HG02852 (cell line): ENCODE data around the gene SLC33A1.
"Not testable (repeated sequence)": the region's sequence is repeated elsewhere in the genome, so short reads cannot be mapped to it uniquely, and the experiment has no call there.

Experiments used
- ATAC-seq: cut with Tn5 transposase; IDR thresholded peaks from one replicate; pipeline ENCODE4 v1.9.1; 2021; ENCODE audit warnings: mild to moderate bottlenecking, moderate library complexity; ENCODE audit not compliant: unreplicated experiment

Gene SLC33A1

DNA sequence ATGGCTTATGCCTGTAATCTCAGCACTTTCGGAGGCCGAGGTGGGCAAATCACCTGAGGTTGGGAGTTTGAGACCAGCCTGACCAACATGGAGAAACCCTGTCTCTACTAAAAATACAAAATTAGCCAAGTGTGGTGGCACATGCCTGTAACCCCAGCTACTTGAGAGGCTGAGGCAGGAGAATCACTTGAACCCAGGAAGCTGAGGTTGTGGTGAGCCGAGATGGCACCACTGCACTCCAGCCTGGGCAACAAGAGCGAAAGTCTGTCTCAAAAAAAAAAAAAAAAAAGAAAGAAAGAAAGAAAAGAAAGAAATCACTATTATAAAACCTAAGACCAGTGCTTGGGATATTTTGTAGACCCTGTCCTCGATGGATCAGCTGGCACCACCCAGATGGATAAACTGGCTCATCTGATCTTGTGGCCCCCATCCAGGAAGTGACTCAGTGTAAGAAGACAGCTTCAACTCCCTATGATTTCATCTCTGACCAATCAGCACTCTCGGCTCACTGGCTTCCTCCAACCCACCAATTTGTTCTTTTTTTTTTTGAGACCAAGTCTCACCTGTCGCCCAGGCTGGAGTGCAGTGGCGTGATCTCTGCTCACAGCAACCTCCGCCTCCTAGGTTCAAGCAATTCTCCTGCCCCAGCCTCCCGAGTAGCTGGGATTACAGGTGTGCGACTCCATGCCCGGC, 8.2 kb upstream of the SLC33A1 start:
- not testable (repeated sequence) for ATAC-seq

DNA sequence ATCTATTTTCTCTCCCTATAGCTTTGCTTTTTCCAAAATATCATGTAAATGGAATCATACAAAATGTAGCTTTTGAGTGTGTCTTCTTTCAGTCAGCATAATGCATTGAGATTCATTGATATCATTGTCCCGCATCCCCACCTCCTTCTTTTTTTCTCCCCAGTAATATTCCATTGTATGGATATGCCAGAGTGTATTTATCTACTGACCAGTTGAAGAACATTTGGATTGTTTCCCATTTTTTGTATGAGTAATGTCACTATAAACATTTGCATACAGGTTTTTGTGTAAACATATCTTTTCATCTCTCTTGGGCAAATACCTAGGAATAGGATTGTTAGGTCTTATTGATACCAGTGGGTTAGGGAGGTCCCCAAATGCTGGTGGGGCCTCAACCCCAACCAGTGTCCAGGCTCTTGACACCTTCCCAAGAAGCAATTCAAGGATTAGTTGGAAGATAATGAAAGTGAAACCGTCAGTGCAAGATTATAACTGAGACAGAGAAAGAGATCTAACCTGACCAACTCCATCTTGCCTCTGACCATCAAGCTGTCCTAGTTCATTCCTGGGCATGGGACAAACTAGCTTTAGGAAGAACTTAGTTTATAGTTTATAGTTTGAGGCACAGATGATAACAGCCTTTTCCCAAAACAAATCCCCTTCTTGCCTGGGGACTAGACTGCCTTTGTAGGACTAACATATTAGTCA, 7.4 kb upstream of the SLC33A1 start:
- ATAC-seq = no peak

DNA sequence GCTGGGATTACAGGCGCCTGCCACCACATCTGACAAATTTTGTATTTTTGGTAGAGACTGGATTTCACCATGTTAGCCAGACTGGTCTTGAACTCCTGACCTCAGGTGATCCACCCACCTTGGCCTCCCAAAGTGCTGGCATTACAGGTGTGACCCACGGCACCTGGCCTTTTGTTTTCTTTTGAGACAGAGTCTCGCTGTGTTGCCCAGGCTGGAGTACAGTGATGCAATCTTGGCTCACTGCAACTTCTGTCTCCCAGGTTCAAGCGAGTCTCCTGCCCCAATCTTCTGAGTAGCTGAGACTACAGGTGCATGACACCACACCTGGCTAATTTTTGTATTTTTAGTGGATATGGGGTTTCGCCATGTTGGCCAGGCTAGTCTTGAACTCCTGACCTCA, 6.2 kb upstream of the SLC33A1 start:
- not testable (repeated sequence) for ATAC-seq

DNA sequence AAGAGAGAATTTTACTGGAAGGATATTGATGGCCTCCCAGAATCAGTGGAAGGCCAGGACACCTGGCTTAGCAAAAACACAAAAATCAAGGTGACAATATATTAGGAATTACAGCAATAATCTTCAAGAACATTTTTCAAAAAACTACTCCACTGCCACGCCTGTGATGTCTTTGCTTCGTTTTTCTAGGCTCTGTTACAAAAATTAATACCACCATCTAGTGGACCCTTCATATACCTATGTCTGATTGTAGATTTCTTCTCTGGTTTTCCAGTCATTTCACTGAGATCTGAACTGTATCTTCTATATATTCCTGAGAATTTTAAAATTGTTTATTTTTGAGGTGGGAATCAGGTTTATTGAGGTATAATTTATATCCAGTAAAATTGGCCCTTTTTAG, 5.6 kb upstream of the SLC33A1 start:
- peak; percentile 44 for ATAC-seq

DNA sequence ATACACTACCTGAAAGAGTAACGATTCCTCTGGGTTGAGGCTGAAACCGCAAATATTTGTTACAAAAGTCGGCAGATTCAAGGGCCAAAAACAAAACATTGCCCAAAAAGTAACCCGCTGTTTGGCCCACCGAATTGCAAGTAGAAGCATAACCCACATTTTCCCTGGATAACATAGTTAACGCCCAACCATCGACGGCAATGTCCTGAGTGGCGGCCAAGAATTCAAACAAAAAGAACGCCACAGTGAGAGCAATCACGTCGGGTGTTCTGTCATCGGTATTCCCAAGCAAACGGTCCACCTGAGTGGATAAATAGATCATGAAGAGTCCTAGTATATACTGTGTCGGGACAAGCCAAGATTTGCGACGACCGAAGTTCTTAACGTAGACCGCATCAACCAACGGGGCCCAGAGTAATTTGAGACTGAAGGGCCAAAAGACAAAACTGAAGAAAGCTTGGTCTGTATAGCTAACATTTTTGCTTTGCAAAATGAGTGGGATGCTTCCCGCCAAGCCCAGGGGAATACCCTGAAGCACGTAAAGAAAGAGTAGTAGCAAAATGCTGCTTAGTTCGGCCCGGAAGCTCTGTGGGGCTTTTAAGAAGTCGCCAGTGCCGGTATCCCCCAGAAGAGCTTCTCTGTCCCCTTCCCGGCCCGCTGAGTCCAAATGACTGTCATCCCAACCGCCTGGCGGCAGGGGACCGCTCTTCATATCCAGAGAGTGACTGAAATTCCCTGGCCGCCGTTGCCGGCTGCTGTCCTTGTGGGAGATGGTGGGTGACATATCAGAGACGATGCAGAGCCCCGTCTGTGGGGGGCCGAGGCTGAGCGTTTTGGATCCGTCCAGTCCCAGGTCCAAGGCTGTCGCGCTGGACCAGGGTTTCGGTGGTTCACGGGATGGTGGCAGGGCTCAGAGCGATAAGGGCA, 750 bp downstream of the SLC33A1 start:
- peak; percentile 6 for ATAC-seq

DNA sequence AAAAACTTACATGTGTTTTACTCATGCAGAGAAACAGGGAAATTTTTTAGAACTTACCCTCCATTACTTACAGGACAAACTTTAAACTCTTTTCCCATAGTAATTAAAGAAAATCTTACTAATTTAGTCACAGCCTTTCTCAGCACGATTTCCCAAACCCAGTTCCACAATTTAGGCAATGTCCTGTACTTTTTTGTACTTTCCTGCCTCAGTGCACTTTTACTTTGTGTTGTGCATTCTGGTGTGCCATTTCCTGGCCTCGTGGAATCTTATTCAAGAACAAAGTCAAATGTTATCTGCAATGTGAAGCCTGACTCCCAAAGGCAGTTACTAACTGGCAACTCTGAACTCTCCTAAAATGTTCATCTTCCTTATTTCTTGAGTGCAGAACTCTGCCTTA, 1.9 kb downstream of the SLC33A1 start:
- ATAC-seq = no peak

DNA sequence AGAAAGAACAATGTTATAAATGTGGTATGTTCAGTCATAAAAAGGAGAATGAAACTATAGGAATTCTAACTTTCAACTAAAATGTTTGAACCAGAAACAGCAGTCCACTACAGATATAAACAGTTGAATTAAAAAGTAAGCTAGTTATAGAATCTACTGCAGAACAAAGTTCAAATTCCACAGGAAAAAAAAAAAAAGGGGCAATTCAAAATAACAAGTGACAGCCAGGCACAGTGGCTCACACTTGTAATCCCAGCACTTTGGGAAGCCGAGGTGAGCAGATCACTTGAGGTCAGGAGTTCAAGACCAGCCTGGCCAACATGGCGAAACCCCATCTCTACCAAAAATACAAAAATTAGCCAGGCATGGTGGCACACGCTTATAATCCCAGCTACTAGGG, 4.8 kb downstream of the SLC33A1 start:
- not testable (repeated sequence) for ATAC-seq

DNA sequence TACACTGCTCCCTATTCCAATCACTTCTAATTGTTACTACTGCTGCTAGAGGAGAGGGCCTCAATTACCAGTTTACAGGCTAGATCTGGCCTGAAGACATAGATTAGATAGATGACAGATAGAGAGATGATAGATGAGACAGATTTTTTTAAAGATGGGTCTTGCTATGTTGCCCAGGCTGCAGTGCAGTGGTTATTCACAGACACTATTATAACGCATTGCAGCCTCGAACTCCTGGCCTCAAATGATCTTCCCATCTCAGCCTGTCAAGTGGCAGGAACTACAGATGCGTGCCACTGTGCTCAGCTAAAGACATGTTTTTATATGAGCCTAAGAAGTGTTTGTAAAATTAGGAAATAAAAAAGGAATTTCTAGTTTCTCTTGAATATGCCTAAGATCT, 6.2 kb downstream of the SLC33A1 start:
- no peak for ATAC-seq

DNA sequence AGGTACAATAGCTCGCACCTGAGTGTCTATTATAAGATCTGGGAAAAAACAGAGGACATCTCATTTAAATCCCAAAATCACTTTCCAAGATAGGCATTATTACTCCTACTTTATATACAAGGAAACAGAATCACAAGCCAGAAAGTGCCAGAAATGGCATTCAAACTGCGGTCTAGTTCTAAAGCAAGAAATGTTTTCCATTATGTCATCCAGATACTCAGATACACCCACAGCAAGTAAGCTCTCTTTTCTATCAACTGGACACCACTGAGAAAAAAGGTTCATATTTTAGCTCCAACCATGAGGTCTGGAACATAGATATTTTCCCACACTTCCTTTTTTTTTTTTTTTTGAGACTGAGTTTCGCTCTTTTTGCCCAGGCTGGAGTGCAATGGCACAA, 8.1 kb downstream of the SLC33A1 start:
- no peak for ATAC-seq

DNA sequence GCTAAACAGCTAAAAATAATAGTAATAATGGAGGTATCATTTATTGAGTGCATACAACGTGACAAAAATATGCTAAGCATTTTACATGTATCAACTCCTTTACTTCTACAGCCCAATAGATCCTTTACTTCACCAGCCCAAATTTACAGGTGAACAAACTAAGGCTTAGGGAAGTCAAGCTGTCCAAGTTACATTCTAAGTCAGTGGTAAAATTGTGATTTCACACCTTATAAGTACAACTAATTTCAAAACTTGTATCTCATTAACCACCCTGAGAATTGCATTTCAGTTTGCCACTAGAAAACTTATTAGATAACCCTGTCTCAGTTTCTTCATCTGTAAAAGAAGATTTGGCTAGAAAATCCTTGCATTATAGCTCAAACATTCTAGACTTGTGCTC, 10.7 kb downstream of the SLC33A1 start:
- no peak for ATAC-seq

DNA sequence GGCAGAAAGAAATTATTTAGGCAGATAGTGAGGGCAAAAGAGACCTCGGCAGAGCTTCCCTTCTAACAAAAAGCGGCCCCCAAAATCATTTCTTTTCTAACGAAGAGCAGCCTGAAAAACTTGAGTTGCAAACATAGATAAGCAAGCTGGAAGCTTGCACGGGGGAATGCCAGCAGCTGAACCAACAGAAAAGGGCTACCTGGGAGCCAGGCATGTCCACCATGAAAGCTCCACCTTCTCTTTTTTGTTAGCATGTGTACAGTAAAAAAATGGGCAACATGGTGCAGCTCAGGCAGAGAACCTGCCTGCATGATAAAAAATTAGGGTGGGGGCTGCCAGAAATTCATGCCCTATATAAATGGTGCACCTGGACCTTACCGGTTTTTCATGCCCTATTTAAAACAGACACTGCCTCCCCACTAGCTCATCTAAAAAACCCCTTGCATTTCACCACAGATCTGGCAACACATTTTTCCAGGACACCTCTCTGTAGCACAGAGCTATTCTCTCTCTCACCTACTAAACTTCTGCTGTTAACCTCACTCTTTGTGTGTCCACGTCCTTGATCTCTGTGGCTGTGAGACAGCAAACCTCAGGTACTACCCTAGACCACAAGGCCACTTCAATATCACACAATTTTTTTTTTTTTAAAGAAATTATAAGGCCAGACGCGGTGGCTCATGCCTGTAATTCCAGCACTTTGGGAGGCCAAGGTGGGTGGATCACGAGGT, 18.7 kb downstream of the SLC33A1 start:
- ATAC-seq = no peak

DNA sequence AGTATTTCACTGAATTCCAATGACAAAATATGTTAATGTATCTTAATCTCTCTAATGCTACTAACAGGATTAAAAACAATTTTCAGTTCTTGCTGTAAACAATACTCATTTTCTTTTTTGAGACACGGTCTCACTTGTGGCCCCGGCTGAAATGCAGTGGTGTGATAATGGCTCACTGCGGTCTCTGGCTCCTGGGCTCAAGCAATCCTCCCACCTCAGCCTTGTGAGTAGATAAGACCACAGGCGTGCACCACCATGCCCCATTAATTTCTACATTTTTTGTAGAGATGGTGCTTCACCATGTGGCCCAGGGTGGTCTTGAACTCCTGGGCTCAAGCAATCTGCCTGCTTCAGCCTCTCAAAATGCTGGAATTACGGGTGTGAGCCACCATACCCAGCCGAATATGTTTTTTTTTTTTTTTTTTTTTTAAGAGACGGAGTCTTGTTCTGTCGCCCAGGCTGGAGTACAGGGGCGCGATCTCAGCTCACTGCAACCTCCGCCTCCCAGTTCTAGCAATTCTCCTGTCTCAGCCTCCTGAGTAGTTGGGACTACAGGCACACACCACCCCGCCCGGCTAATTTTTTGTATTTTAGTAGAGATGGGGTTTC, 25.6 kb downstream of the SLC33A1 start:
- not testable (repeated sequence) for ATAC-seq

DNA sequence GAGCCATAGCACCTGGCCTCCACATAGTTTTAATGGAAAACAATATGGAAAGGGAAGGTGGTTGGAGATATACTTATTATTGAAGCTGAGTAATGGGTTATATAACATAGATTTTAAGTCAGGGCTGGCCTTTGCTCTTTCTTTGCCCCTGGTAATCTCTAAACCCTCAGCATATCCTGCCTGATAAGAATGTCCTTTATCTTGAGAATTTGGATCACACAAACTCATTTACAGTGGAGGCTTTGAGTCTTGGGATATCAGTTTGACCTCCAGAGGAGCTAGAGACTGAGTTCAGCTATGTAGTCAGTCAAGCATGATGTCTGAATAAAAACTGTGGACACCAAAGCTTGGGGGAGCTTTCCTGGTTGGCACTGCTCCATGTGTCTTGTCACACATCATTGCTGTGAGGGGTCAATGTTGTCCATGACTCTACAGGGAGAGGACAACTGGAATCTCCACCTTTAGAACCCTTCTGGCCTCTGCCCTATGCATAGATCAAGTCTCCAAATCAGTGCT, 39.1 kb downstream of the SLC33A1 start:
- no peak for ATAC-seq

DNA sequence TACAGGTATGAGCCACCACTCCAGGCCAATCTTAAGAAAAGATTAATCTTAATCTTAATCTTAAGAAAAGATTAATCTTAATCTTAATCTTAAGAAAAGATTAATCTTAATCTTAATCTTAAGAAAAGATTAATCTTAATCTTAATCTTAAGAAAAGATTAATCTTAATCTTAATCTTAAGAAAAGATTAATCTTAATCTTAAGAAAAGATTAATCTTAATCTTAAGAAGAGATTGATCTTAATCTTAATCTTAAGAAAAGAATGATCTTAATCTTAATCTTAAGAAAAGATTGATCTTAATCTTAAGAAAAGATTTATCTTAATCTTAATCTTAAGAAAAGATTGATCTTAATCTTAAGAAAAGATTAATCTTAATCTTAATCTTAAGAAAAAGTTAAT, 41.0 kb downstream of the SLC33A1 start:
- ATAC-seq = not testable (repeated sequence)

DNA sequence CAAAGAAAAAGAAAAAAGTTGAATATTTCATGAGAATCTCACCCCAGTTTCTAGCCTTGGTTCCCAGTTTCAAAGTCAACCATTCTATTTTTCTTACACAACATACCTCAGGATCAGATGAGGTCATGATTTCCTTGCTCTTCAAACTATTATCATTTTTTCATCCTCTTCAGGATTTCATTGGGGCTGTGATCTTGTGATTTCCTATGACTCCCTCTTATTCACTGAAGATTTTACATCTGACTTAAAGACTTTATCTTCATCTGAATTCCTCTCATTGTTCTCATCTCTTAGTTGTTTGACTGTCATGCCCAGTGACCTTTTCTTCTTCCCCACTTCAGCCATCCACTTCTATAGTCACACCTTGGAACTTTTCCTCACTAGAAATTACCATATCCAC, 45.0 kb downstream of the SLC33A1 start:
- no peak for ATAC-seq

DNA sequence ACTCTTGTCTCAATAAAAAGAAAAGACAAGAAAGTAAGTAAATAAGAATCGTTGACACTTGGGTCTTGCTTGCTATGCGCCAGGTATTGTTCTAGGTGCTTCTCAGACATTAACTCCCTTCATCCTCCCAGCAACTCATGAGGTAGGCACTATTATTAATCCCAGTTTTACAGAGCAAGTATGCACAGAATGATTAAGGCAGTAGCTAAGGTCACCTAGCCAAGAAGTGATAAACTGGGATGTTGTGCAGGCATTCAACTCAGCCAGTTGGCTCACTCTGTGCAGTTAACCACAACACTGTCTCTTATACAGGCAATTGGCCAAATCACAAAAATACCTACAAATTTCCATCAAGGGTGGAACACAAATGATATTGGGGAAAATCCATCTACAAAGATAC, 46.4 kb downstream of the SLC33A1 start:
- no peak for ATAC-seq

DNA sequence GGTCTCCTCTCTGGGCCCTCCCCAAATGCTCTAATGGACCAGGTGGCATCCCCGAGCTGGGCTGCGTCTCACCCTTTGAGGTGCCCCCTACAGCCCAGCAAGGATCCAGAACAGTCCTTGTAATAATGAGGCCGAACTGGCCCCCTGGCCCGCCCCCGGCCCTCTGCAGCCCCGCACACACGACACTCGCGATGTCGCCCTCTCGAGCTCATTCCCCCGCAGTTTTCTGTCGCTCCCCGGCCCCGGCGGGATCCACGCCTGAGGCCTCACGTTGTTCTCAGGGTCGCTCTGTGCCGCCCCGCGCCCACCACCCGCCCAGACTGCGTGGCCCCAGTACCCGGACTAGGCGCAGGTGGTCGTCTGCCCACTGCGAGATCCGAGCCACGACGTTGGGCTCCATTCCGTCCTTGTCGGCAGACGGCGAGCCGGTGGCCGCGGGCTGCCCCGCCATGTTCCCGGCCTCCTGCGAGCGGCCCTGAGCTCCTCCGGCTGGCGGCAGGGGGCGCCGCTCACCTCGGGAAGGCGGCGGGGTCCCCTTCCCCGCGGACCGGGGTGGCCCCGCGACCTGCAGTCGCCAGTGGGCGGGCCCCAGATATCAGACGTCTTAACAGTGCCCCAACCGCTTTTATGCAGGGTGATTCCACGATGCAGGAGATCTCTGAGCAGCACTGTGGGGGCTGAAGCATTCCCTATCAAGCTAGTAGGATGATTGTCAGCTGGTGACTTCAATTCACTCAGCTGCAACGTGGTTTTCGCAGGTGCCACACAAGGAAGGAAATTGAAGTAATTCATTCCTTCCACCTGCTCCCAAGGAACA, 48.2 kb downstream of the SLC33A1 start, which contains the start of gene C3orf33:
Gene C3orf33 (minus strand): TSS at position 477 of the 817 bp plus-strand sequence. CDS start 26 bp downstream, at position 451.
- peak; percentile 95 for ATAC-seq

DNA sequence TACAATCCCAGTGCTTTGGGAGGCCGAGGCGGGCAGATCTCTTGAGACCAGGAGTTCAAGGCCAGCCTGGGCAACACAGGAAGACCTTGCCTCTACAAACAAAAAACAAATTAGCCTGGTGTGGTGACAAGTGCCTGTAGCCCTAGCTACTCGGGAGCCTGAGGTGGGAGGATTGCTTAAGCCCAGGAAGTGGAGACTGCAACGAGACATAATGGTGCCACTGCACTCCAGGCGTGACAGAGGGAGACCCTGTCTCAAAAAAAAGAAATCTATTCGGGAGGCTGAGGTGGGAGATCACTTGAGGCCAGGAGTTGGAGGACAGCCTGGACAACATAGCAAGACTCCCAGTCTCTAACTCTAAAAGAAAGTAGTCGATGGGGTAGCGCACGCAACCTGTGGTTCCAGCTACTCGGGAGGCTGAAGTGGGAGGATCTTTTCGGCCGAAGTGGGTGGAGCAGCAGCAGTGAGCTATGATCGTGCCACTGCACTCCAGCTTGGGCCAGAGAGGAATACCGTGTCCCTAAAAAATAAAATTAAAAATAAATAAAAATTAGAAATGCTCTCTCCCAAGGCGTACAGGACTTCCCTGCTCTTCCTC, 48.9 kb downstream of the SLC33A1 start:
- ATAC-seq = peak; percentile 19

DNA sequence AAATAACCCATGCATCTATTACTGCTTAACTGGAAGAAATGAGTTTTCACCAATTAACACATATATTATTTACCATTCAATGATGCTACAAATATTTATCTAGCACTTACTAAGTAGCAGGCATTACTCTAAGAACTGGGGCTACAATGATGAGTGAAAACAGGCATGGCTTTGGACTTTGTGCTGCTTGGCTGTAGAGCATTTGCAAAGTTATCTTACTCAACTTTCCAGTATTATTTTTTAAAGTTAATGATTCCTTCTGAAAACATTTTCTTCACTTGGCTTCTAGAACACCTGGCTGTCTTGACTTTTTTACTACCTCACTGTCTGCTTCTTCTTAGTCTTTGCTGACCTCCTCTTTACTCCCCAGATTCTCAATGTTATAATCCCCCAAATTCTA, 49.9 kb downstream of the SLC33A1 start:
- no peak for ATAC-seq
